Measurements from ENCODE around the gene BPGM. TPM values are rescaled to one million over a fixed set of nuclear protein-coding genes. Genes with fewer than 3 reads are reported as not detected.
"Not testable (repeated sequence)": the region's sequence is repeated elsewhere in the genome, so short reads cannot be mapped to it uniquely, and the experiment has no call there.

The BPGM gene
- total RNA-seq, 2 donors from 2014 or later: 10.5 to 10.6 TPM

DNA sequence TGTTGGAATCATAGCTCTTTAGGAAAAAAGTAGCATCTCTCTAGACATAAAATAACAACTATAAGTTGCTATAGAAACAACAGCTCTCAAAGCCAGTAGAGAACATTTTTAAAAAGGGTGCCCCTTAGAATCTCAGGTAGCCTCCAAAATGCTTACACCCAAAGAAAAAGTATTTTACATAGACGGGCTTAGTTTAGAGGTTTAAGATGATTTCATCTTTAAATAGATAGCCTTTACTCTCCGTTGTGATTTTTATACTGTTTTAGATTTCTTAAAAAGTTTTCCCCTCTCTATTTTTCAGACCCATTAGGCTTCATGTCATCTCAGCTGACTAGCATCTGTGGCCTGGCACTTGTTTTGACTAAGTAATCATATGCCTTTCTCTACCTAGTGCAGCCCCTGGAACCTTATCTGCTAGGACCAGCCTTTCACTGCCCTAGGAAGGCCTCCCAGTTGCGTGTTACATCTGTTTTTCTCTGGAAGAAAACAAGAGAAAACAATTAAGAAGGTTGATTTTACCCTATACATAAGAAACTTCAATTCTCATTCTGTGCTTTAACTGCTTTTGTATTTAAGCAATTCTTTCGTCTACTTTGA is 6.9 kb upstream of the BPGM start:
- Histone ChIP-seq H3K4me3 (no peak overlapping the region), H3K27me3 (no peaks in the 10 kb centered on the region), H3K4me1 (no peaks in the 10 kb centered on the region), H3K27ac (no peak overlapping the region), H3K9me3 (no peaks in the 10 kb centered on the region), H3K36me3 (no peaks in the 10 kb centered on the region), H3K9ac (ENCODE audit: low read depth in 2 of 2, low read length in 2 of 2) (no peak overlapping the region)
- intact Hi-C loops (cut with DNase I): loop anchor here (10.0 kb wide), 1 partner anchor 315 kb away; no protein-coding TSS in a partner anchor
- TF ChIP-seq, protein P1, sequence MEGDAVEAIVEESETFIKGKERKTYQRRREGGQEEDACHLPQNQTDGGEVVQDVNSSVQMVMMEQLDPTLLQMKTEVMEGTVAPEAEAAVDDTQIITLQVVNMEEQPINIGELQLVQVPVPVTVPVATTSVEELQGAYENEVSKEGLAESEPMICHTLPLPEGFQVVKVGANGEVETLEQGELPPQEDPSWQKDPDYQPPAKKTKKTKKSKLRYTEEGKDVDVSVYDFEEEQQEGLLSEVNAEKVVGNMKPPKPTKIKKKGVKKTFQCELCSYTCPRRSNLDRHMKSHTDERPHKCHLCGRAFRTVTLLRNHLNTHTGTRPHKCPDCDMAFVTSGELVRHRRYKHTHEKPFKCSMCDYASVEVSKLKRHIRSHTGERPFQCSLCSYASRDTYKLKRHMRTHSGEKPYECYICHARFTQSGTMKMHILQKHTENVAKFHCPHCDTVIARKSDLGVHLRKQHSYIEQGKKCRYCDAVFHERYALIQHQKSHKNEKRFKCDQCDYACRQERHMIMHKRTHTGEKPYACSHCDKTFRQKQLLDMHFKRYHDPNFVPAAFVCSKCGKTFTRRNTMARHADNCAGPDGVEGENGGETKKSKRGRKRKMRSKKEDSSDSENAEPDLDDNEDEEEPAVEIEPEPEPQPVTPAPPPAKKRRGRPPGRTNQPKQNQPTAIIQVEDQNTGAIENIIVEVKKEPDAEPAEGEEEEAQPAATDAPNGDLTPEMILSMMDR (IDR thresholded peaks at IDR 0.05): no peak
- DNase-seq: no peak

DNA sequence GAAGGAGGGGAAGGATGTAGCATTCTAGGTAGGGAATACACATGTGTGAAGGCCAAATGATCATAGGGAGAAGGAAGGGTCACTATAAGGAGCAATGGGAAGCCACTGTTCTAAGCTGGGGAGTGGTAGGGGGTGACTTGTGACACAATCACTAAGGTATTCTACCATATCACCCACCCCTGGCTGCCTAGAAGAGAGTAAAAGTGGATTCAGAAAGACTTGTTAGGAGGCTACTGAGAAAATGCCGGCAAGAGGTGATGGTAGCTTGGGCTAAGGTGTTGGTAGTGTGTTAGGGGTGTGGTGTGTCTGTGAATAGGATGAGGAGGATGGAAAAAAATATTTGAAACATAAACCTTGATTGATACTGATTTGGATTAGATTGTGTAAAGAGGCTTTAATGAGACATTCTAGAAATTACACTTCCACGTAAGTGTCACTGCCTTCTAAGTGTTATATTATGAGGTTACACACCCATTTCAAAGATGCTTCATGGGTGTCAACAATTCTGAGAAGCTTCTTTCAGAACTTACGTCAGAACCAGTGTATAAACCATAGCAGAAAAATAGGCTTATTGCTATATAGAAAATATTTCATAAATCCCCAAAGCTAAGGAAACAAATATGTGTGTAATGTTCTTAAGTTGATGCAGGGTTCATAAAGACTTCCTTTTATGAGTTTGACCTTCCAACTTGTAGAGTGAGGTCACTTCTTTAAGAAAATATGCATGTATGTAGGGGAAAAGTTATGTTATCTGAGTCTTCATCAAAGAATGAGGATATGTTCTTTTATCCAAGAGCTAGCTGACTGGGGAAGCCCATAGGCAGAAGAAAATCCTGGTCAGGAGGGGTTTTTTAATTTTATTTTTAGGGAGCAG is 5.6 kb upstream of the BPGM start:
- Histone ChIP-seq H3K9ac (ENCODE audit: low read depth in 2 of 2, low read length in 2 of 2) (no peak overlapping the region), H3K27me3 (no peaks in the 10 kb centered on the region), H3K9me3 (no peaks in the 10 kb centered on the region), H3K4me3 (no peak overlapping the region), H3K36me3 (no peaks in the 10 kb centered on the region), H3K4me1 (no peaks in the 10 kb centered on the region), H3K27ac (no peak overlapping the region)
- TF ChIP-seq, protein P1 (IDR thresholded peaks at IDR 0.05): no peak
- intact Hi-C loops (cut with DNase I): no loop called here
- DNase-seq: no peak

DNA sequence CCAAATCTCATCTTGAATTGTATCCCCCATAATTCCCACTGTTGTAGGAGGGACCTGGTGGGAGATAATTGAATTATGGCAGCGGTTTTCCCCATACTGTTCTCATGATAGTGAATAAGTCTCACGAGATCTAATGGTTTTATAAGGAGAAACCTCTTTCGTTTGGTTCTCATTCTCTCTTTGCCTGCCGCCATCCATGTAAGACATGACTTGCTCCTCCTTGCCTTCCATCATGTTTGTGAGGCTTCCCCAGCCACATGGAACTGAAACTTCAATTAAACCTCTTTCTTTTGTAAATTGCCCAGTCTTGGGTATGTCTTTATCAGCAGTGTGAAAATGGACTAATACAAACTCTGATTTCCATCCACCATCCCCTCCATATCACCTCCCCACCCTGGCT is 4.7 kb upstream of the BPGM start:
- H3K4me1 ChIP-seq; H3K27me3 ChIP-seq; DNase-seq; H3K36me3 ChIP-seq; intact Hi-C loops (cut with DNase I); H3K4me3 ChIP-seq; H3K9me3 ChIP-seq; H3K27ac ChIP-seq; H3K9ac ChIP-seq (ENCODE audit: low read depth in 2 of 2, low read length in 2 of 2): not testable (repeated sequence)

GRCh38 chr7:134643131-134643530 is 3.5 kb upstream of the BPGM start:
- Histone ChIP-seq H3K36me3 (no peaks in the 10 kb centered on the region), H3K9ac (ENCODE audit: low read depth in 2 of 2, low read length in 2 of 2) (no peak overlapping the region), H3K27ac (no peak overlapping the region), H3K4me3 (no peak overlapping the region), H3K27me3 (no peaks in the 10 kb centered on the region), H3K4me1 (no peaks in the 10 kb centered on the region), H3K9me3 (no peaks in the 10 kb centered on the region)
- intact Hi-C loops (cut with DNase I): no loop called here
- no peak for DNase-seq
- TF ChIP-seq, protein P1 (IDR thresholded peaks at IDR 0.05): no peak

DNA sequence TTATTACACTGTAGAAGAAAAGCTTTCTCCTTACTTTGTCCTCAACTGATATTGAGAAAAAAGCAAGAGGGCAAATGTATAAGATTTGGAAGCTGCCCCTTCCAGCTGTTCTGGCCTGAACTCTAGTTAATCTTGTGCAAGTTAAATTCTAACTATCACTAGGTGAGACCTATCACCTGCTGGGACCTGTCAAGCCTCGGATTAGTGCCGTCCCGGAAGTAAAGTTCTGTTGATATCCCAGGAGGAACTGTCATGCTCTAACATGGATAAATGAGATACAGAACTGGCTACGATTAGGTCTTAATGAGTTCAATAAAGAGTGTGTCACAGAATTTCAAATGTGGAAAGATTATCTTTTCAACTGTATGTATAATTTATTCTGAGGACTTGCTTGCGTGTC is 1.2 kb upstream of the BPGM start:
- Histone ChIP-seq H3K9me3 (no peaks in the 10 kb centered on the region), H3K27ac (peak overlapping the region; percentile 80), H3K4me3 (peak overlapping the region; percentile 84), H3K4me1 (no peaks in the 10 kb centered on the region), H3K9ac (ENCODE audit: low read depth in 2 of 2, low read length in 2 of 2) (peak overlapping the region; percentile 76 to 92), H3K27me3 (no peaks in the 10 kb centered on the region), H3K36me3 (no peaks in the 10 kb centered on the region)
- TF ChIP-seq, protein P1 (IDR thresholded peaks at IDR 0.05): no peak
- intact Hi-C loops (cut with DNase I): no loop called here
- DNase-seq: no peak

GRCh38 chr7:134645935-134646334 is 718 bp upstream of the BPGM start:
- H3K36me3 ChIP-seq: no peaks in the 10 kb centered on the region
- peak overlapping the region; percentile 84 for H3K4me3 ChIP-seq
- no peaks in the 10 kb centered on the region for H3K9me3 ChIP-seq
- H3K27me3 ChIP-seq: no peaks in the 10 kb centered on the region
- H3K9ac ChIP-seq (ENCODE audit: low read depth in 2 of 2, low read length in 2 of 2): peak overlapping the region; percentile 76 to 92
- intact Hi-C loops (cut with DNase I): no loop called here
- DNase-seq: no peak
- H3K4me1 ChIP-seq: no peaks in the 10 kb centered on the region
- TF ChIP-seq, protein P1 (IDR thresholded peaks at IDR 0.05): no peak
- H3K27ac ChIP-seq: peak overlapping the region; percentile 80

Measured in colonic mucosa (tissue), 4 donors.